ENCODE results near the gene GPR15LG.
"Not testable (repeated sequence)": the region's sequence is repeated elsewhere in the genome, so short reads cannot be mapped to it uniquely, and the experiment has no call there.

The GPR15LG gene

DNA sequence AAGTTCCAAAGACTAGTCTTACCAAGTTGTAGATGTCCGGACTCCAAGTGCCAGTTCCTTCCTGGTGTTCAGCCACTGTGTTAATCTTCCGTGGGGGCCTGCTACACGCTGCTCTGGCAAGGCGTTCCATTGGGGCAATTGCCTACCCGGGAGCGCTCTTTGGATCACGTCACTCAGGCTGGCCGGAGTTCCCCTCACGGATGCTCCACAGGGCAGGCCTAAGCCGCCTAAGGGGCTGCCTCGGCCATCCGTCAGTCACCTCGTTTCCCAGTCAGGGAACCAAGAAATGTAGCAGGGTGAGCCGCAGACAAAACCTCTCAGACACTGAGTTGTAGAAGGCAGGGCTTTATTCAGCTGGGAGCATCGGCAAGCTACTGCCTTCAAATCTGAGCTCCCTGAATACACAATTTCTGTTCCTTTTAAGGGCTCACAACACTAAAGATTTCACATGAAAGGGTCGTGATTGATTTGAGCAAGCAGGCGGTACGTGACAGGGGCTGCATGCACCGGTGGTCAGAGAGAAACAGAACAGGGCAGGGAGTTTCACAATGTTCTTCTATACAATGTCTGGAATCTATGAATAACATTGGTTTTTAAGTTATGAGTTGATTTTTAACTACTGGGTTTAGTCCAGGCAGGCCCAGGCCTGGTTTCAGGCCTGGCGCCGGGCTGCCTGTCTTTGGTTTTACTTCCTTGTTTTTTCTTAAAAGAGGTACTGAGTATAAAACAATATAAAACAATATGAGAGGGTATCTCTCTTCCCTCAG lies 1.7 kb upstream of the GPR15LG start:
- H3K9ac ChIP-seq (ENCODE audit: low read length); H3K27ac ChIP-seq (ENCODE audit: low read depth, low read length); H3K4me3 ChIP-seq (ENCODE audit: low read length); H3K36me3 ChIP-seq (ENCODE audit: control insufficient read depth, insufficient read depth, low read length); H3K4me1 ChIP-seq (ENCODE audit: control insufficient read depth, insufficient read depth, low read length); H3K27me3 ChIP-seq (ENCODE audit: control insufficient read depth, insufficient read depth, low read length): not testable (repeated sequence)

DNA sequence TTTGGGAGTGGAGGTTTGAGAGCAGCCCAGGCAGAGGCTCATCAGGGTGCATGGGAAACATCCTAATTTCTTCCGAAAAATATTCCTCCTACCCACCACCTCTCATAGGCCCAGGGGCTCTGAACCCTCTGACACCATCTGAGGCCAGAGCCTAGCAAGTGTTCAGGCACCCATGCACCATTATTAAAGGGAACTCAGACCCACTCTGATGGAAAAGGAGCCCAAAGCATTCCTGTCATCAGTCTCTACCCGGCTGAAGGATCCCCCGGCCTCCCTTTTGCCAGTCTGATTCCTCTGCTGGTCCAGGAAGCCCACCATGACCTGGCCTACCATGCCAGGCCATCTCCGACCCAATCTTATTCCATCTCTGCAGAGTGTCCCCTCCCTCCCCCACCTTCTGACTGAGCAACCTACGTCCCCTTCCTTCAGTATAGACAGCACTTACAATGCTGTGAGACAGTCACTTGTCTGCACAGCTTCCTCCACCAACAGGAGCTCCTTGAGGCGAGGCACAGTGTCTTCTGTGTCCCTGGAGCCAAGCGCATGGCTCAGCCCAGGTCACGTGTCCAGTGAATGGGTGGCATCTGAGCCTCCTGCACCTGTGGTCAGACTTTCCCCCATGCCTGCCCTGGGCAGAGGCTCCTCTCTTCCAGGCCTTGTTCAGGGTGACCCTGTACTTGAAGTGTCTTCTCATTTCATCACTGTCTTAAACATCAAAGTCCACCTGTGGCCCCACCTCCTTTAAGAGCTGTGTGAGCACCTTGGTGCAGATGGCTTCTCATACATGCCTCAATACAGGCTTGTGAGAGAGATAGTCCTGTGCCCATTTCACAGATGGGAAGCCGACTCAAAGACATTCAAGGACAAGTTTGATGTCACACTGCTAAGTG lies 889 bp upstream of the GPR15LG start:
- H3K36me3 ChIP-seq (ENCODE audit: control insufficient read depth, insufficient read depth, low read length), result no peaks in the 10 kb centered on the region
- no peaks in the 10 kb centered on the region for H3K4me1 ChIP-seq (ENCODE audit: control insufficient read depth, insufficient read depth, low read length)
- no peaks in the 10 kb centered on the region for H3K27me3 ChIP-seq (ENCODE audit: control insufficient read depth, insufficient read depth, low read length)
- H3K4me3 ChIP-seq (ENCODE audit: low read length), result no peak overlapping the region
- H3K27ac ChIP-seq (ENCODE audit: low read depth, low read length), result no peak overlapping the region
- no peak overlapping the region for H3K9ac ChIP-seq (ENCODE audit: low read length)

DNA sequence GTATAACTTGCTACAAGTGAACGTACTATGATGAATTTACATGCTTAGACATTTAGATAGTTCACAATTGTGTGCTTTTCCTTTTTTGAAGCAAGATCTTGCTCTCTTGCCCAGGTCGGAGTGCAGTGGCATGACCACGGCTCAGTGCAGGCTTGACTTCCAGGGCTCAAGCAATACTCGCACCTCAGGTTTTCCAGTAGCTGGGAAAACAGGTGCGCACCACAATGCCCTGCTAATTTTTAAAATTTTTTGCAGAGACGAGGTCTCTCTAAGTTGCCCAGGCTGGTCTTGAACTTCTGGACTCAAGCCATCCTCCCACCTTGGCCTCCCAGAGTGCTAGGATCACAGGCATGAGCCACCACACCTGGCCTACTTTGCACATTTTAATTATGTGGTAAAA lies 1.8 kb downstream of the GPR15LG start:
- no peak overlapping the region for H3K9ac ChIP-seq (ENCODE audit: low read length)
- no peak overlapping the region for H3K27ac ChIP-seq (ENCODE audit: low read depth, low read length)
- H3K27me3 ChIP-seq (ENCODE audit: control insufficient read depth, insufficient read depth, low read length), result no peaks in the 10 kb centered on the region
- H3K4me1 ChIP-seq (ENCODE audit: control insufficient read depth, insufficient read depth, low read length), result peaks cover 6% of the 10 kb centered on the region
- H3K36me3 ChIP-seq (ENCODE audit: control insufficient read depth, insufficient read depth, low read length), result no peaks in the 10 kb centered on the region
- peak overlapping the region; percentile 14 for H3K4me3 ChIP-seq (ENCODE audit: low read length)

DNA sequence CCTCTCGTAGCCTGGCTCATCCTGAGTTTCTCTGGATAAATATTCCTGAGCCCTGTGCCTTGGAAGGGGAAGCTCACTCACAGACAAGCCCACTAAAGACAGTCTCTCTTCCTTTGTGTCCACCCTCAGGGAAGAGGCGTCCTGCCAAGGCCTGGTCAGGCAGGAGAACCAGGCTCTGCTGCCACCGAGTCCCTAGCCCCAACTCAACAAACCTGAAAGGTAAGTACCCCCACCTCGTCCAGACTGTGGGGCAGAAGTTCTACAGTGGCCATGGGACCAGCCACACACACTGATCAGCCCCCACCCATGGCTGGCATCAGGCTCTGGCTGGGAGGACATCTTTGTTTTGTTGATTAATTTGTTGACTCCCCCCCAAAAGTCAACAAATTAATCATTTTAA lies 2.8 kb downstream of the GPR15LG start:
- H3K27ac ChIP-seq (ENCODE audit: low read depth, low read length), result no peak overlapping the region
- H3K36me3 ChIP-seq (ENCODE audit: control insufficient read depth, insufficient read depth, low read length), result no peaks in the 10 kb centered on the region
- no peak overlapping the region for H3K9ac ChIP-seq (ENCODE audit: low read length)
- H3K4me3 ChIP-seq (ENCODE audit: low read length), result no peak overlapping the region
- peaks cover 6% of the 10 kb centered on the region for H3K4me1 ChIP-seq (ENCODE audit: control insufficient read depth, insufficient read depth, low read length)
- H3K27me3 ChIP-seq (ENCODE audit: control insufficient read depth, insufficient read depth, low read length), result no peaks in the 10 kb centered on the region

DNA sequence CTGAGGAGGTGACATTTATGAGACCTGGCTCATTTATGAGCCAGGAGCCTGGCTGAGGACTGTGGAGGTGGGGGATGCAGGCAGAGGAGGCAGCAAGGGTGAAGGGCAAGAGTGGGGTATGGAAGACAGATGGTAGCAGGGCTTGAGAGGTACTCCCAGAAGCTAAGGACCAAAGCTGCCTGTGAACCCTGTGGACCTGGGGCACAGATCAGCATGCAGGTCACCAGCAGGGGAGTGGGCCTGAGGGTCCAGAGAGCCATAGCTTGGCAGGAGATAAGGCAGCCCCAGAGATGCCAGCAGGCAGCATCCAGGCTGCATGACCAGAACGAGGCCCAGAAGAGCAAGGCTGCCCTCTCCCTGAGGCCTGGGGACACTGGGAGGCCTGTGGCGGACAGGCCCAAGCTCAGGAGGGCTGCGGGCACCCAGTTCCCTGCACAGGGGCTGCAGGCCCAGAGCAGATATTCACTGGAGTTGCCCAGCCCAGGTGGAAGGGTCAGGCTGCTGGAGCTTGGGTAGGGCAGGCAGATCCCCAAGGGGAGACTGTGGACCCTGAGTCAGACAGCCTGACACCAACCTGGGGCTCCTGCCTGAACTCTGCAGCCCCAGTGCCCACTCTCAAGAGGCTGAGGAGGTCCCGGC lies 3.4 kb downstream of the GPR15LG start:
- Histone ChIP-seq H3K36me3 (ENCODE audit: control insufficient read depth, insufficient read depth, low read length) (no peaks in the 10 kb centered on the region), H3K27ac (ENCODE audit: low read depth, low read length) (no peak overlapping the region), H3K9ac (ENCODE audit: low read length) (no peak overlapping the region), H3K4me1 (ENCODE audit: control insufficient read depth, insufficient read depth, low read length) (peaks cover 6% of the 10 kb centered on the region), H3K27me3 (ENCODE audit: control insufficient read depth, insufficient read depth, low read length) (no peaks in the 10 kb centered on the region), H3K4me3 (ENCODE audit: low read length) (no peak overlapping the region)

DNA sequence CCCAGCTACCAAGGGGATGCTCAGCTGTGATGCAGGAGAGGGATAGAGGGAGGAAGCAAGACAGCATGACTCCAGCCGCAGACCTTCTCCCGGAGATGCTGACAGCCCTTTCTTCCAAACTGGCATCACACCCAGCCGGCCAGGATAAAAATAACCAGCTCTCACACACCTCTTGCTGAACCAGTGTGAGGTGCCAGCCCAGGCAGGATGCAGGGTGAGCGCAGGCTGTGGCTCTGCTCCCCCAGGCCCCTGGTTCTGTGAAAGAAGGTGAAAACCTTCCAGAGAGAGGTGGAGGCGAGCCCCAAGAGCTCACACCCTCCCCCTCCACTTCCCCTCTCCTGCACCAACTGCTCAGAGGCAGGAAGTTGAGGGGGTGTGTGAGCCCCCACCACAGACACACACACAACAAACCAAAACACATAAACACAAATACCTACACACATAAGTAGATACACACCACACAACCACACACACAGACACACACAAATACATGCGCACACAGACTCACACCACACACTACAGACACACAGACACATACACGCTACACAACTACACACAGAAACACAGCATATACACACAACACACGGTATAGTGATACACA lies 4.0 kb downstream of the GPR15LG start:
- Histone ChIP-seq H3K9ac (ENCODE audit: low read length) (no peak overlapping the region), H3K27ac (ENCODE audit: low read depth, low read length) (no peak overlapping the region), H3K4me3 (ENCODE audit: low read length) (no peak overlapping the region), H3K27me3 (ENCODE audit: control insufficient read depth, insufficient read depth, low read length) (no peaks in the 10 kb centered on the region), H3K4me1 (ENCODE audit: control insufficient read depth, insufficient read depth, low read length) (peaks cover 6% of the 10 kb centered on the region), H3K36me3 (ENCODE audit: control insufficient read depth, insufficient read depth, low read length) (no peaks in the 10 kb centered on the region)

DNA sequence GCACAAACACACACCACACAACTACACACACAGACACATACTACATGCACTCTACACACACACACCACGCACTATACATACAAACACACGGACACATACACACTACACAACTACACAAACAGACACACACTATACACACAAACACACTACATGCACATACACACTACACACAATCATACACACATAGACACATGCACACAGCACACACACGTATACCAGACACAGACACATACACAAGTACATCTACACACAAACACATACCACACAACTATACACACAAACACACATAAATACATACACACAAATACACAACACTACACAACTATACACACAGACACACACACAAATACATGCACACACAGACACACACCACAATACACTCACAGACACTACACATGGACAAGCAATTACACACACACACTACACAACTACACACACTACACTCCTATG lies 4.6 kb downstream of the GPR15LG start:
- no peak overlapping the region for H3K4me3 ChIP-seq (ENCODE audit: low read length)
- no peaks in the 10 kb centered on the region for H3K27me3 ChIP-seq (ENCODE audit: control insufficient read depth, insufficient read depth, low read length)
- H3K9ac ChIP-seq (ENCODE audit: low read length), result no peak overlapping the region
- H3K36me3 ChIP-seq (ENCODE audit: control insufficient read depth, insufficient read depth, low read length), result no peaks in the 10 kb centered on the region
- peaks cover 6% of the 10 kb centered on the region for H3K4me1 ChIP-seq (ENCODE audit: control insufficient read depth, insufficient read depth, low read length)
- no peak overlapping the region for H3K27ac ChIP-seq (ENCODE audit: low read depth, low read length)

DNA sequence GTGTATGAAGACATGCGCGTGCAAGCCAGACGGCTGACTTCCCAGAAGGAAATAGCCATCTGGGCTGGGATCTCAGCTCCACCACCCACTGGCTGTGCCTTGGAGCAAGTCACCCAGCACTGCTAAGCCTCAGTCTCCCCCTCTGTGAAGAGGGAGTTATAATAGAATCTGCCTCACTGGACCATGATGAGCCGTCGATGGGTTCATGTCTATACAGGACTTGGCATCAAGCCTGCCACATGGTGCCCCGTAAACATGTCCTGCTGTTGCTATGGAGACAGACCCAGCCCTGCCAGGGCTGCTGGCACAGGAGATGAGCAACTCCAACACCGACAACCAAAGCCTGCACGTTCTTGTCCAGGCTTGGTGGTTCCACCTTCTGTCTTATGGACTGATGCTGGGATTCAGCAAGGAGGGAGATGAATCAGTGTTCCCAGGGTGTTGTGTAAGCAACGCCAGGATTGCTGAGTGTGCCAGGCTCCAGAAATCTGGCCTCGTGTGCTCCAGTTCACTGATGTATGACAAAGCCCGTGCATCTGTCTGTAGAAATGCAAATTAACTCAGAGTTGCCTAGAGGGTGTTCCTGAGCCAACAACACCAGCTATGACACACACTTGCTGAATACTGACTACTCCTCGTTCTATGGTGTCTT lies 5.6 kb downstream of the GPR15LG start:
- Histone ChIP-seq H3K9ac (ENCODE audit: low read length) (no peak overlapping the region), H3K4me3 (ENCODE audit: low read length) (no peak overlapping the region)

DNA sequence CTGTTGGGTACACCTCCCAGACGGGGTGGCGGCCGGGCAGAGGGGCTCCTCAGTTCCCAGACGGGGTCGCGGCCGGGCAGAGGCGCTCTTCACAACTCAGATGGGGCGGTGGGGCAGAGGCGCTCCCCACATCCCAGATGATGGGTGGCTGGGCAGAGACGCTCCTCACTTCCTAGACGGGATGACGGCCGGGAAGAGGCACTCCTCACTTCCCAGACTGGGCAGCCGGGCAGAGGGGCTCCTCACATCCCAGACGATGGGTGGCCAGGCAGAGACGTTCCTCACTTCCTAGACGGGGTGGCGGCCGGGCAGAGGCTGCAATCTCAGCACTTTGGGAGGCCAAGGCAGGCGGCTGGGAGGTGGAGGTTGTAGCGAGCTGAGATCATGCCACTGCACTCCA lies 6.8 kb downstream of the GPR15LG start:
- H3K4me3 ChIP-seq (ENCODE audit: low read length); H3K27me3 ChIP-seq (ENCODE audit: control insufficient read depth, insufficient read depth, low read length); H3K36me3 ChIP-seq (ENCODE audit: control insufficient read depth, insufficient read depth, low read length); H3K4me1 ChIP-seq (ENCODE audit: control insufficient read depth, insufficient read depth, low read length); H3K27ac ChIP-seq (ENCODE audit: low read depth, low read length); H3K9ac ChIP-seq (ENCODE audit: low read length): not testable (repeated sequence)

More for the DNA sequence above, 5.6 kb downstream of the GPR15LG start:
- Histone ChIP-seq H3K36me3 (ENCODE audit: control insufficient read depth, insufficient read depth, low read length) (no peaks in the 10 kb centered on the region), H3K27me3 (ENCODE audit: control insufficient read depth, insufficient read depth, low read length) (no peaks in the 10 kb centered on the region), H3K27ac (ENCODE audit: low read depth, low read length) (no peak overlapping the region), H3K4me1 (ENCODE audit: control insufficient read depth, insufficient read depth, low read length) (peaks cover 6% of the 10 kb centered on the region)

DNA sequence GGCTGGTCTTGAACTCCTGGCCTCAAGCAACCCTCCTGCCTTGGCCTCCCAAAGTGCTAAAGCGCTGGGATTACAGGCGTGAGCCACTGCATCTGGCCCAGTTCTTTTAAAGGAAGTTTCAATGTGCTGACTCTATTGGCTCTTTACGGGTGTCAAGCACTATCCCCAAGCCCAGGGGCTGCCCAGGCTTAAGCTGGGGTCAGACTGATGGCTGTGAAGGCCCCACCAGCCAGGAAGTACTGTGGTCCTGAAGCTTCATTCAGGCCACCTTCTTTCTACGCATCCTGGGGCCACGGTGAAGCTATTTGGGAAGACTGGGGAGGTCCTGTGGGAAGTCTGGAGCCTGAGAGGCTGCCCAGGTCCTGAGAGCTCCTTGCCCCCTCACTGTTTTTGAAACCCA lies 8.0 kb downstream of the GPR15LG start:
- Histone ChIP-seq H3K36me3 (ENCODE audit: control insufficient read depth, insufficient read depth, low read length) (no peaks in the 10 kb centered on the region), H3K27me3 (ENCODE audit: control insufficient read depth, insufficient read depth, low read length) (no peaks in the 10 kb centered on the region), H3K27ac (ENCODE audit: low read depth, low read length) (no peak overlapping the region), H3K4me1 (ENCODE audit: control insufficient read depth, insufficient read depth, low read length) (peaks cover 6% of the 10 kb centered on the region), H3K4me3 (ENCODE audit: low read length) (no peak overlapping the region), H3K9ac (ENCODE audit: low read length) (no peak overlapping the region)

DNA sequence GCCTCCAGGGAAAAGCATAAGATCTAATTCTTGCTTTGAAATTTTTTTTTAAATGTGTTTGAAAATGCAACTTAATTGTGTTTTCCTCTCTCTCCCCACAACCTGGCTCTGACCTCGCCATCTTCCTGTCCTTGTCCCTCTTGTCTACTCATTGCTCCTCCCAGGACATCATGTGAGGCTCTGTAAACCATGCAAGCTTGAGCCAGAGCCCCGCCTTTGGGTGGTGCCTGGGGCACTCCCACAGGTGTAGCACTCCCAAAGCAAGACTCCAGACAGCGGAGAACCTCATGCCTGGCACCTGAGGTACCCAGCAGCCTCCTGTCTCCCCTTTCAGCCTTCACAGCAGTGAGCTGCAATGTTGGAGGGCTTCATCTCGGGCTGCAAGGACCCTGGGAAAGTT lies 10.9 kb downstream of the GPR15LG start:
- Histone ChIP-seq H3K27me3 (ENCODE audit: control insufficient read depth, insufficient read depth, low read length) (no peaks in the 10 kb centered on the region), H3K27ac (ENCODE audit: low read depth, low read length) (no peak overlapping the region), H3K4me3 (ENCODE audit: low read length) (no peak overlapping the region), H3K9ac (ENCODE audit: low read length) (no peak overlapping the region), H3K4me1 (ENCODE audit: control insufficient read depth, insufficient read depth, low read length) (peaks cover under 1% of the 10 kb centered on the region), H3K36me3 (ENCODE audit: control insufficient read depth, insufficient read depth, low read length) (no peaks in the 10 kb centered on the region)

All from rectal smooth muscle tissue (tissue), 1 donor.